ENCODE measurements around the gene LDLRAD4.

DNA sequence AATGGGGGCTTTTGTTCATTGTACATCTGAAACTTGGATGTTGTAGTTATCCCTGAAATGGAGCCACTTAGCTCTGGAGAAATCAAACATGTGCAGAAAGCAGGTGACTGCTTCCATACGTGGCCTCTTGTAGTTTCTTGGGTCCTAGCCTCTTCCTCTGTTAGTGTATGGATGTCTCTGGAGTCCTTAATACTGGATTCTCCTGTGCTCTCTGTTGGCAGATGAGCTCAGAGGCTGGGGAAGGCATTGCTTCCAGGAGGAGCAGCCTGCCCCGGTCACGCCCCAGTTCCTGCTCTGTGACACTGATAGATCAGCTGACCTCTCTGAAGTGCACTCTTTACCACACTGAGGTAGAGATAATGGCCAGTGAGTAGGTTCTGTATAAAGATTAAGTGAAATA lies 176.2 kb downstream of the LDLRAD4 start:
- no peak for TF ChIP-seq EP300 (IDR thresholded peaks at IDR 0.05)
- TF ChIP-seq CTCF (IDR thresholded peaks at IDR 0.05): no peak
- TF ChIP-seq POLR2A (IDR thresholded peaks at IDR 0.05; ENCODE audit: low read depth): no peak
- TF ChIP-seq POLR2AphosphoS5 (IDR thresholded peaks at IDR 0.05): no peak
